Epidermal melanocyte (primary cell): Measurements from ENCODE around the gene S1PR5.
"Not testable (repeated sequence)": the region's sequence is repeated elsewhere in the genome, so short reads cannot be mapped to it uniquely, and the experiment has no call there.

Source experiments
- DNase-seq: peaks from one replicate; pipeline ENCODE4 v3.0.0; 2011; ENCODE audit warnings: low spot score; ENCODE audit not compliant: insufficient read length

The S1PR5 gene

GRCh38 chr19:10517361-10517759 is at the start of gene S1PR5:
S1PR5 (minus strand) TSS chr19:10517447; CDS start chr19:10515011, 2,436 bp downstream.
- DNase-seq: peak; percentile 16

GRCh38 chr19:10566658-10567410 is 49.6 kb upstream of the S1PR5 start:
- no peak for DNase-seq

DNA sequence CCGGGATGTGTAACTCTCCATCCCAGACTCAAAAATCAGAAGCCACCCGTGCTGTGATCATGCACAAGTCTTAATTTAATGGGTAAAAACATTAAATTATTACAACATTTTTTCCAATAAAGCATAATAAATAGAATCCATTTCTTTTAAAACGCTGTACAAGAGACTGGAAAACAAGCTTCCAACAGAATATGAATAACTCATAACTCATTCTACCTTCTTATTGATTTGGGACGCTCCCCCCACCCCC is 49.1 kb upstream of the S1PR5 start:
- DNase-seq: no peak

GRCh38 chr19:10565567-10566407 is 48.5 kb upstream of the S1PR5 start, which contains the start of gene KRI1:
KRI1 (minus strand) TSS chr19:10566010; CDS start chr19:10565999, 11 bp downstream.
- DNase-seq: peak; percentile 100

DNA sequence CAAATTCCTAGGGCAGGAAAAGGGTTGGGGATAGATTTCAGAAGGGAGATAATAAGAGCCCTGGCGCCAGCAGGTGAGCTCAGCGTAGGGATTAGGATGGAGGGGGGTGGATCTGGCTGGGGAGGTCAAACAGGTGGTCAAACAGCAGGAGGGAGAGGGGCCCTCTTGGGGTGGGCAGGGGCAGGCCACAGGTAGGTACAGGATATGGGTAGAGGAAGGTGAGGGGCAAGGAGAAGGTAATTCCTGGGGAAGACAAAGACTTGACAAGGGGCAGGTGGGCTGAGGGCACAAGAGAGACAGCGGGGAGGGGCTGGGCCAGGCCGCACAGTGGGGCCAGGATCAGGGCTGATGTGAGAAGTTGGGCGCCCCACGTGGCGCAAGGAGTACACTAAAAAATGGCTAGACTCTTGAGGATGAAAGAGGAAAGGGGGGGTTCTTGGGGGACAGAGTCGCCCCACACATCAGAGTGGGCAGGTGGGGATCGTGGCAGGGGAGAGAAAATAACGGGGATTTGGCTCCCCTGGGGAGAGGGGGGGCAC is 47.9 kb upstream of the S1PR5 start:
- DNase-seq: no peak

- peak; percentile 10 for DNase-seq
Observed at GRCh38 chr19:10562609-10563008, 45.4 kb upstream of the S1PR5 start.

DNA sequence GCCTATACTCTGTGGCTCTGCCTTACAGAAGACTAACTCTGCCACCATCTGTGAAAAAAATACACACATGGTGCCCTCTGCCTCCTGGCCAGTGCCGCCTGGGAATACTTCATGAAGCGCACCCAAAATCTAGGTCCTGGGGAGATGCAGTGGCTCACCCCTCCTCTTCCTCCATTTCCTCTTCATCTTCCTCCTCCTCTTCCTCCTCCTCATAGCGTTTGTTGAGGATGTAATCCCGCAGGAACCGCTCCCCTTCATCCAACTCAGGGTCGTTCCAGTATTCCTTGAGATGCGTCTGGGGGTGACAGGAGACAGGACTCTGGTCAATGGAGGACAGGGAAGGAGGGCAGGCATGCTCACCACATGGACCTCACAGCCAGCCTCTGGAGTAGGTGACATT is 42.9 kb upstream of the S1PR5 start:
- DNase-seq: no peak

- DNase-seq: peak; percentile 12
Observed at GRCh38 chr19:10557603-10558197, 40.5 kb upstream of the S1PR5 start.

- DNase-seq: no peak
Observed at GRCh38 chr19:10555610-10555973, 38.3 kb upstream of the S1PR5 start.

GRCh38 chr19:10554760-10555609 is 37.7 kb upstream of the S1PR5 start:
- DNase-seq: peak; percentile 17

DNA sequence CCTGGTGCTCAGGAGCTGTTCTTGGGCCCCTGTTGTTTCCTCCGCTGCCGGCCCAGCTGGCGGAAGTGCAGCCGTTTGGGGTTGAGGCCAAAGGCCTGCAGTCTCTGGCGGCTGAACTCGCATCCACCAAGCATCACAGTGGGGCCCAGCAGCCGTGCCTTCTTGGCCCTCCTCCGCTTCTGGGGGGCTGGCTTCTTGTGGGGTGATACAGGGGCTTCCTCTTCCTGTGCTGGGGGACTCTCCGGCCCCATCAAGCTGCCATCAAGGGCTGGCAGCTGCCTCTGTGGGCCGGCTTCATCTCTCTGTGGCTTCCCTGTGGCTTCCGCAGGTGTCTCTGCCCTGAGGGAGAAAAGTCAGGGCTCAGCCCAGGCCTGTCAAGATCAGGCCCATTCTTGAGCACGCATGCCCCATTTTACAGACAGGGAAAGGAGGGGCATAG is 36.7 kb upstream of the S1PR5 start:
- no peak for DNase-seq

DNA sequence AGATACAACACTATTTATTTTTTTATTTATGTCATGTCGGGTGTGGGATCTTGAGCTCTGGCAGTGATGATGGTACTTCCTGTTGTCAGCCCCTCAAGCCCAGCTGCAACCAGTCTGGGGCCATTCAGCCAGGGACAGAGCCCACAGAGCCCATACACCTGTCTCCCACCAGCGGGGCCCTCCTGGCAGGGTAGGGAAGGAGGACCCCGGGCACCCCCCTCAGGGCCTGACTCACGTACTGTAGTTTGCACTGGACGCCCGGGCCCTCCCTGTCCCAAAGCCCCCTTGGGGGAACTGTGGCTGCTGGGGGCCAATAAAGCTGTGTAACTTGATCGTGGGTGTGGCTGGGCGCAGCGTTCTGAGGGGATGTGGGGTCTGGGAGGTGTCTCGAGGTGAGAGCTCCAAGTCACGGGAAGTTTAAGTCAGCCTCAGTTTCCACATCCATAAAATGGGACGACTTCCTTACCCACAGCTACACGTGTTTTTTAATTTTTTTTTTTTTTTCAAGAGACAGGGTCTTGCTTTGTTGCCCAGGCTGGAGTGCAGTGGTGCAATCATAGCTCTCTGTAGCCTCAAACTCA is 35.9 kb upstream of the S1PR5 start:
- peak; percentile 11 for DNase-seq

DNA sequence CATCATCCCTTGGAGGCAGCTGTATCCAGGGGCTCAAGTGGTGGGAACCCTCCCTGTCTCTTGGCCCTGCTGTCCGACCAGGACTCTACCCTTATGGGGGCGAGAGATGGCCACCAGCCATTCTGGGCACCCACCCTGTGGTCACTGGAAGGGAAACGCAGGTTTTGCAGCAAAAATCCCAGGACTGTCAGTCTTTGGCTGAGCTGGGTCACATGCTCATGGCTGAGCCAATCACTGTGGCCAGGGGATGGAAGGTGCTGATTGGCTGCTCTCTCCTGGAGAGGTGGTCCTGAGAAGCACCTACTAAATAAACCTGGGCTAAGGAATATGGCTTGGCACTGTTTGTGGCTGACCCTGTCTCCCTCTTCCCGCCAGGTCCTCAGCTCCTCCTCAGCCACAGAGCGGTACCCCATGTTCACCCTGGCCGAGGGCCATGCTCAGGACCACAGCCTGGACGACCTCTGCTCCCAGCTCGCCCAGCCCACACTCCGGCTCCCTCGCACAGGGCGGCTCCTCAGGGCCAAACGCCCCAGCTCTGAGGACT is 35.3 kb upstream of the S1PR5 start:
- peak; percentile 26 for DNase-seq

DNA sequence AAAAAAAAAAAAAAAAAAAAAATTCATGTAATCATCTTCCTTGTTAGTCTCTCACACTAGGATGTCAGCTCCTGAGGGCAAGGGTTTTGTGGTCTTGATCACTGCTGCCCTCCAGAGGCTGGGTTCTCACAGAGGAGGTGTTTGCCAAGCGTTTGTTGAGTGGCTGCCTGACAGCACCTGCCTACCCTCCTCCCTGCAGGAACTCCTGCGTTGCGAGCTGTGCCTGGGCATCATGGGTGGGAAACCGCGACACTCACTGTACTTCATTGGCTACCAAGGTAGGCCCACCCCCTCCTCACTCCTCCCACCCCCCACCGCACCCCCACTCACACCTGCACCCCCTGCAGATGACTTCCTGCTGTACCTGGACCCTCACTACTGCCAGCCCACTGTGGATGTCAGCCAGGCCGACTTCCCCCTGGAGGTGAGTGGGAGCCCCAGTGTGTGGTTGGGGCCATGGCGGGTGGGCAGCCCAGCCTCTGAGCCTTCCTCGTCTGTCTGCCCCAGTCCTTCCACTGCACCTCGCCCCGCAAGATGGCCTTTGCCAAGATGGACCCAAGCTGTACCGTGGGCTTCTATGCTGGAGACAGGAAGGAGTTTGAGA is 34.6 kb upstream of the S1PR5 start:
- DNase-seq: peak; percentile 33

GRCh38 chr19:10551006-10551405 is 33.8 kb upstream of the S1PR5 start:
- DNase-seq: not testable (repeated sequence)

DNA sequence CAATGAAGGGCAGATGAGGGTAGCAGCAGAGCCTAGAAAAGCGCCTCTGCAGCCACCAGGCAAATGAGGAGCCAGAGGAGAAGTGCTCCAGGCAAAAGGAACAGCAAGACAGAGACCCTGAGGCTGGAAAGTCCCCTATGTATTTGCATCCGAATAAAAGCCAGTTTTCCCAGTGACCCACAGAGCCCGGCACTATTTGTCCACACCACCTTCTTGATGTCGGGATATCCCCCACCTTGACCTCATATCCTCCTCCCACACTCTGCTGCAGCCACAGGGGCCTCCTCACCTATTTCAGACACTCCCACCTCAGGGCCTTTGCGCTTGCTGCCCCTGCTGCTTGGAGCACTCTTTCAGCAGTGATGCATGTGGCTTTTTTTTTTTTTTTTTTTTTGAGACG is 33.1 kb upstream of the S1PR5 start:
- peak; percentile 7 for DNase-seq

DNA sequence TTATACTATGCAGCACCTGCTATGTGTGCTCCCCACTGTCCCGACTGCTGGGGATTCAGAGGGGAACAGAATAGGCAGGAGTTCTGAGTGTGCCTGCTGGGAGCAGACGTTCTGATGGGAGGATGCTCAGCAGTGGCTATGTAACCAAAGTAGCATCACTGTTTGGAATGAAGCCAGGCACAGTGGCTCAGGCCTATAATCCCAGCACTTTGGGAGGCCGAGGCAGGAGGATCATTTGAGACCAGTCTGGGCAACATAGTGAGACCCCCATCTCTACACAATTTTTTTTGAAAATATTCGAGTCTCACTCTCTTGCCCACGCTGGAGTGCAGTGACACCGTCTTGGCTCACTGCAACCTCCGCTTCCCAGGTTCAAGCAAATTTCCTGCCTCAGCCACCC is 32.5 kb upstream of the S1PR5 start:
- no peak for DNase-seq

DNA sequence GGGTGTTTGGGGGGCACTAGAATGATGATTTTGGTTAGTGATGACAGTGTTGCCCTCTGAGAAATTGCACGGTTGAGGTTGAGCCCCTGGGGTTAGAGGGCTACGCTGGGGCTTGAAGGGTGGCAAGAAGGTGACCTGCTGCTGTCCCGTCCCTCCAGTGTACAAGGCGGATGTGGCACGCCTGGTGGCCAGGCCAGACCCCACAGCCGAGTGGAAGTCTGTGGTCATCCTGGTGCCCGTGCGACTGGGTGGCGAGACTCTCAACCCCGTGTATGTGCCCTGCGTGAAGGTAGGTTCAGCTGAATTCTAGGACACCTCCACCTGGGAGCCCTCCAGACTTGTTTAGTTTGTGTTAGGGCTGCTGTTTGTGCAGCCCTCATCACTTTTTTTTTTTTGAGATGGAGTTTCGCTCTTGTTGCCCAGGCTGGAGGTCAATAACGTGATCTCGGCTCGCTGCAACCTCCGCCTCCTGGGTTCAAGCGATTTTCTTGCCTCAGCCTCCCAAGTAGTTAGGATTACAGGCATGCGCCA is 31.6 kb upstream of the S1PR5 start:
- DNase-seq: peak; percentile 8

GRCh38 chr19:10546817-10547216 is 29.6 kb upstream of the S1PR5 start:
- no peak for DNase-seq

- peak; percentile 17 for DNase-seq
Observed at GRCh38 chr19:10544753-10545251, 27.6 kb upstream of the S1PR5 start.
